ENCODE measurements around the gene SHPK.

DNA sequence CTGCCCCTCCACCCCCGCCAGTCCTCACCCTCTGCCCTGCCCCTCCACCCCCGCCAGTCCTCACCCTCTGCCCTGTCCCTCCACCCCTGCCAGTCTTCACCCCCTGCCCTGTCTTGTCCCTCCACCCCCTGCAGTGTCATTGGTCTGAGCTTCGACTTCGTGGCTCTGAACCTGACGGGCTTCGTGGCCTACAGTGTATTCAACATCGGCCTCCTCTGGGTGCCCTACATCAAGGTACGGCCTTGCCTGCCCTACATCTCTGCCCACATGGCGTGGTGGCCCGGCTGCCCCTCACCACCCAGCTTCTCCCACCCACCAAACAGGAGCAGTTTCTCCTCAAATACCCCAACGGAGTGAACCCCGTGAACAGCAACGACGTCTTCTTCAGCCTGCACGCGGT, 20.3 kb upstream of the SHPK start:
- TF ChIP-seq POLR2A (IDR thresholded peaks at IDR 0.05; ENCODE audit: low read depth, low read length) = no peak
- TF ChIP-seq TAF1 (IDR thresholded peaks at IDR 0.05; ENCODE audit: borderline replicate concordance, low read depth, low read length) = no peak
